Upper lobe of left lung (tissue), 6 donors: ENCODE measurements around the gene VAC14. TPM values are rescaled to one million over a fixed set of nuclear protein-coding genes. Genes with fewer than 3 reads are reported as not detected.
A peak's percentile ranks its signal among the peaks of the same experiment; 100 is the strongest.

Experiments used
- ATAC-seq, 2 donors: fragments of 200-7000 bp; cut with Tn5 transposase; one replicate each; pipeline ENCODE4 v1.9.1; 2022; ENCODE audit warnings: mild to moderate bottlenecking in 2 of 2, moderate library complexity in 2 of 2; ENCODE audit not compliant: low FRiP score in 2 of 2
- DNase-seq, 2 donors: peaks; one replicate each; pipeline ENCODE4 v3.0.0-alpha.2; 2019 to 2020
- H3K27ac ChIP-seq, 4 donors: fragments of 200-600 bp; sonication (generic); one replicate each; pipeline ENCODE4 v1.5.1; 2016 to 2019
- H3K27me3 ChIP-seq, 4 donors: fragments of 200-600 bp; sonication (generic); one replicate each; pipeline ENCODE4 v1.5.1; 2017 to 2019
- H3K36me3 ChIP-seq, 4 donors: fragments of 200-600 bp; sonication (generic); one replicate each; pipeline ENCODE4 v1.5.1; 2016 to 2019
- H3K4me1 ChIP-seq, 4 donors: fragments of 200-600 bp; sonication (generic); one replicate each; pipeline ENCODE4 v1.5.1; 2018 to 2019
- H3K4me3 ChIP-seq, 4 donors: fragments of 200-600 bp; sonication (generic); one replicate each; pipeline ENCODE4 v1.5.1; 2017 to 2019; ENCODE audit warnings: mild to moderate bottlenecking in 2 of 4, moderate library complexity in 1 of 4
- H3K9me3 ChIP-seq, 4 donors: fragments of 200-600 bp; sonication (generic); one replicate each; pipeline ENCODE4 v1.5.1; 2018 to 2019
- EP300 ChIP-seq, 4 donors: sonication (generic); formaldehyde crosslinking; IDR thresholded peaks; one replicate each; pipeline ENCODE4 v1.5.1; 2017; ENCODE audit warnings: antibody characterized with exemption in 4 of 4, control low read depth in 2 of 4
- POLR2A ChIP-seq, 4 donors: fragments of 450-650 bp; IDR thresholded peaks; one replicate each; pipeline ENCODE4 v1.5.1; 2016 to 2017; ENCODE audit warnings: antibody characterized with exemption in 4 of 4, mild to moderate bottlenecking in 2 of 4
- POLR2AphosphoS5 ChIP-seq, 2 donors: sonication (generic); formaldehyde crosslinking; IDR thresholded peaks; one replicate each; pipeline ENCODE4 v1.5.1; 2017; ENCODE audit warnings: antibody characterized with exemption in 2 of 2
- WGBS, 2 donors: methylation state at CpG; one replicate each; pipeline ENCODE4 v1.1.5; 2017 to 2018; 5-methylcytosine and 5-hydroxymethylcytosine counted together
- total RNA-seq, 6 donors: library from RNA; depleted of rRNA in 4 of 6; stranded (reverse); fragments of >200 nt in 4 of 6; gene quantifications; one replicate each; pipeline versions ENCODE4 v1.1.0 to v1.2.1, GENCODE V29; 2016 to 2021
- TF ChIP-seq, protein P1 (sequence below), 6 experiments: fragments of 450-650 bp in 4 of 6; fragments of 200-600 bp in 2 of 6; sonication (generic) in 2 of 6; IDR thresholded peaks; one replicate each; pipeline ENCODE4 v1.5.1; 2016 to 2019; ENCODE audit warnings: antibody characterized with exemption in 6 of 6
- donor health status: DM: no; HTN: no; CAD: no; lungs with moderate emphysema.
- donor health status: DM: no; HTN: yes; CAD: no; lungs with severe emphysema.

Gene VAC14
- total RNA-seq, 6 donors from 2014 or later: 39.6 to 145 (median 57.4) TPM

DNA sequence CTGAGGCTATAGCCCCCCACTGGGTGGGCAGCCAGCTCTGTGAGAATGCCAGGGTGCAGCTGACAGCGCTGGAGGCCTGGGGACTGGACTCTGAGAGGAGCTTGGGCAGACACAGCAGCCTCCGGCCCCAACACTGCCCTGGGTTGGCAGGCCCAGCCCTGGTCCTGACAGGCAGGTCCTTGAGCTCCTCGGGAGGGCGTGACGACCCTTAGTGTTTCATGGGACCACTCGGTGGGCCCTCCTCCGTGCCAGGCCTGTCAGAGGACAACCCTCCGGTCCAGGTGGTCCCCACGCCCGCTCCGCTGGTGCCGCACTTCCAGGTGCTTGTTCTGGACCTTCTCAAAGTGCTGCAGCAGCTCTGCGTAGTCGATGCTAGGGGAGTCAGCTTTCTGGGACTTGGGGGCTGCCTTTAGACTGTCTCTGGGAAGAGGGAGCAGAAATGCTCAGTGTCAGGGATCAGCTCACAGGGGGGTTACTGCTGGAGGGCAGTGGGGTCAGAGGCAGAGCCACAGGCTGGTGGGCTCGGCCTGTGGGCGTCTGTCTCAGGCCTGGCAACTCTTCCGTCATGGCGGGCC lies 113.2 kb downstream of the VAC14 start:
- peaks cover 0 to 3% (median 0%) of the 10 kb centered on the region in 4 donors for H3K27me3 ChIP-seq
- H3K27ac ChIP-seq: peak overlapping the region; percentile 85 to 93 (median 91)
- peaks cover 88 to 96% (median 89%) of the 10 kb centered on the region in 4 donors for H3K4me1 ChIP-seq
- no peaks in the 10 kb centered on the region for H3K9me3 ChIP-seq
- no peak for ATAC-seq
- H3K4me3 ChIP-seq: no peak overlapping the region
- 70 to 83% methylated on average over 2 to 18 of the region's 18 CpGs for WGBS, 2 donors
- no peak for TF ChIP-seq POLR2A (IDR thresholded peaks at IDR 0.05)
- TF ChIP-seq POLR2AphosphoS5 (IDR thresholded peaks at IDR 0.05): no peak
- TF ChIP-seq EP300 (IDR thresholded peaks at IDR 0.05): no peak
- TF ChIP-seq, protein P1, sequence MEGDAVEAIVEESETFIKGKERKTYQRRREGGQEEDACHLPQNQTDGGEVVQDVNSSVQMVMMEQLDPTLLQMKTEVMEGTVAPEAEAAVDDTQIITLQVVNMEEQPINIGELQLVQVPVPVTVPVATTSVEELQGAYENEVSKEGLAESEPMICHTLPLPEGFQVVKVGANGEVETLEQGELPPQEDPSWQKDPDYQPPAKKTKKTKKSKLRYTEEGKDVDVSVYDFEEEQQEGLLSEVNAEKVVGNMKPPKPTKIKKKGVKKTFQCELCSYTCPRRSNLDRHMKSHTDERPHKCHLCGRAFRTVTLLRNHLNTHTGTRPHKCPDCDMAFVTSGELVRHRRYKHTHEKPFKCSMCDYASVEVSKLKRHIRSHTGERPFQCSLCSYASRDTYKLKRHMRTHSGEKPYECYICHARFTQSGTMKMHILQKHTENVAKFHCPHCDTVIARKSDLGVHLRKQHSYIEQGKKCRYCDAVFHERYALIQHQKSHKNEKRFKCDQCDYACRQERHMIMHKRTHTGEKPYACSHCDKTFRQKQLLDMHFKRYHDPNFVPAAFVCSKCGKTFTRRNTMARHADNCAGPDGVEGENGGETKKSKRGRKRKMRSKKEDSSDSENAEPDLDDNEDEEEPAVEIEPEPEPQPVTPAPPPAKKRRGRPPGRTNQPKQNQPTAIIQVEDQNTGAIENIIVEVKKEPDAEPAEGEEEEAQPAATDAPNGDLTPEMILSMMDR (IDR thresholded peaks at IDR 0.05): no peak
- peak in 1 of 2 donors; percentile 84 for DNase-seq
- H3K36me3 ChIP-seq: no peaks in the 10 kb centered on the region

DNA sequence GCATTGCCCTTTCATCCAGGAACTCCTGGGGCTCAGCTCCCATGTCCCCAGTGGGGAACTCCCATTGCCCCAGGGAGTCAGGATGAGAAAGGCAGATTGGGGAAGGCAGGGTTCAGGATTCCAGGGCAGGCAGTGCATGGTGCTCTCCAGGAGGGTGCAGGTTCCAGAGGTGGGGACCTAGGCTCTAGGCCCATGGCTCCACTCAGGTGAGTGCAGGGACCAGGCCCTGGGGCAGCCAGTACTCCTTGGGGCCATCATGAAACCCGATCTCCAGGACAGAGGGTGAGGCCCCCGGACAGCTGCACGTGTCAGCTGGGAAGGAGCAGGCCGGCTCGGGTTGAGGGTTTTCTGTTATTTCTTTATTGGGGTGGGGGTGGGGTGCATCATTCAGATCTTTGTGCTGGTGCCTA lies 113.9 kb downstream of the VAC14 start:
- WGBS, 2 donors: 40 to 65% methylated on average over 2 to 5 of the region's 5 CpGs
- Histone ChIP-seq H3K4me1 (peaks cover 89 to 98% (median 92%) of the 10 kb centered on the region in 4 donors), H3K27ac (peak overlapping the region; percentile 85 to 93 (median 91)), H3K27me3 (peaks cover 0 to 3% (median 0%) of the 10 kb centered on the region in 4 donors), H3K9me3 (no peaks in the 10 kb centered on the region), H3K4me3 (no peak overlapping the region), H3K36me3 (no peaks in the 10 kb centered on the region)
- ATAC-seq: no peak
- TF ChIP-seq POLR2AphosphoS5 (IDR thresholded peaks at IDR 0.05) (no peak), POLR2A (IDR thresholded peaks at IDR 0.05) (no peak), EP300 (IDR thresholded peaks at IDR 0.05) (no peak)
- DNase-seq: no peak

DNA sequence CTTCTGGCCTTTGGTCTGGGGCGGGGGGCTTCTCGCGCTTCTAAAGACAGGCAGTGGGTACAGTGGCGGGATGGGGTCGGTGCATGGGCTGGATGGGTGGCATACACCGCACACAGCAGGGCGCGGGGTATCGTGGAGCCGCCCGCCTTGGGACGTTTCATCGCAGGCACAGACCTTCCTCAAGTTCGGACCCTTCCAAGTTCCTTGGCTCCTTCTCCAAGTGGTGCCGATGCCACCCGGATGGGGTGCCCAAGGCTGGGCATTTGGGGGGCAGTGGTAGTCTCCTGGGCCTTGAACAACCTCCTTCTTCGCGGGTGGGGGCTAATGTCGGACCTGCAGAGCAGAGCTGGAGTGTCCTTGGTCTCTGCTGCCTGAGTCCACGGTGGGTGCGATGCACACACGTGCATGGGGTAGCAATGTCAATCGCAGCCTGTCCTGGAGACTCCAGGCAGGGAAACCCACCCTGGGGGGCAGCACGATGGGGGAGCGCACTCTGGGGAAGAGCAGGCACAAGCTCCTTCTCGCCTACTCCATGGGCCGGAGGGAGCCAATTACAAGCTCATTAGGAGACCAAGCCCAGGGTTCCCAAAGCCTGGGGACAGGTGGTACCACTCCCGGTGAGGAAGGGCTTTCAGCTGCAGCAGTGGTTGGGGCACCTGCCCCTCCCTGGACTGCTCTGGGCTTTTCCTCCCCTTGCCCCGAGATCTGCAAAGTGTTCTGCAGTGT lies 114.4 kb downstream of the VAC14 start:
- TF ChIP-seq POLR2AphosphoS5 (IDR thresholded peaks at IDR 0.05): no peak
- TF ChIP-seq POLR2A (IDR thresholded peaks at IDR 0.05): peak in 1 of 4 donors; percentile 5
- TF ChIP-seq, protein P1 (IDR thresholded peaks at IDR 0.05): peak in 1 of 6 experiments; percentile 13
- no peaks in the 10 kb centered on the region for H3K9me3 ChIP-seq
- peak overlapping the region in 3 of 4 donors; percentile 65 to 88 (median 79) for H3K4me3 ChIP-seq
- DNase-seq: peak in 1 of 2 donors; percentile 55
- H3K27ac ChIP-seq: peak overlapping the region; percentile 85 to 93 (median 91)
- no peak for ATAC-seq
- H3K36me3 ChIP-seq: no peaks in the 10 kb centered on the region
- peaks cover 91 to 98% (median 92%) of the 10 kb centered on the region in 4 donors for H3K4me1 ChIP-seq
- H3K27me3 ChIP-seq: peaks cover 0 to 3% (median 0%) of the 10 kb centered on the region in 4 donors
- WGBS, 2 donors: 50 to 53% methylated on average over 4 to 17 of the region's 29 CpGs

- peak; percentile 34 to 81 for ATAC-seq
- H3K4me3 ChIP-seq: peak within 1 kb of the TSS; percentile 65 to 88 (median 76)
- peak; percentile 84 to 96 for DNase-seq
- 2% methylated on average over 21 of the region's 72 CpGs; no CpG with 5 or more reads in 1 of the 2 donors for WGBS, 2 donors
- no peaks in the 10 kb centered on the region for H3K9me3 ChIP-seq
- peak in 1 of 4 donors; percentile 70 for TF ChIP-seq POLR2A (IDR thresholded peaks at IDR 0.05)
- no peak for TF ChIP-seq EP300 (IDR thresholded peaks at IDR 0.05)
- TF ChIP-seq POLR2AphosphoS5 (IDR thresholded peaks at IDR 0.05): peak in 1 of 2 donors; percentile 76
- TF ChIP-seq, protein P1 (IDR thresholded peaks at IDR 0.05): peak in 1 of 6 experiments; percentile 32
- peaks cover 0 to 3% (median 0%) of the 10 kb centered on the region in 4 donors for H3K27me3 ChIP-seq
- no peaks in the 10 kb centered on the region for H3K36me3 ChIP-seq
- H3K4me1 ChIP-seq: peaks cover 91 to 98% (median 92%) of the 10 kb centered on the region in 4 donors
- H3K27ac ChIP-seq: peak within 1 kb of the TSS; percentile 85 to 93 (median 91)
These were observed 115.0 kb downstream of the VAC14 start, which contains the start of gene MTSS2 for GRCh38 chr16:70685938-70686375. Gene MTSS2, minus strand, starts transcription at chr16:70686053. Its CDS starts 262 bp downstream, at chr16:70685791.
